ENCODE data around the gene SPOP. TPM values are rescaled to one million over a fixed set of nuclear protein-coding genes. Genes with fewer than 3 reads are reported as not detected.
"Not testable (repeated sequence)": the region's sequence is repeated elsewhere in the genome, so short reads cannot be mapped to it uniquely, and the experiment has no call there.

The SPOP gene
- total RNA-seq, 1 donor from 2014 or later, result 84.4 TPM

GRCh38 chr17:49673679-49674078 is 4.2 kb downstream of the SPOP start:
- intact Hi-C loops (cut with DNase I); ATAC-seq; DNase-seq (ENCODE audit: low spot score): not testable (repeated sequence)

- intact Hi-C loops (cut with DNase I), result no loop called here
- ATAC-seq (no peak), DNase-seq (ENCODE audit: low spot score) (no peak)
Measured at GRCh38 chr17:49670641-49671040, 7.3 kb downstream of the SPOP start.

GRCh38 chr17:49670002-49670401 is 7.9 kb downstream of the SPOP start:
- no peak for ATAC-seq
- no peak for DNase-seq (ENCODE audit: low spot score)
- intact Hi-C loops (cut with DNase I), result no loop called here

- DNase-seq (ENCODE audit: low spot score) (no peak), ATAC-seq (no peak)
- intact Hi-C loops (cut with DNase I), result no loop called here
Measured at GRCh38 chr17:49667854-49668253, 10.0 kb downstream of the SPOP start.

GRCh38 chr17:49664706-49665211 is 13.1 kb downstream of the SPOP start:
- DNase-seq (ENCODE audit: low spot score) (no peak), ATAC-seq (no peak)
- intact Hi-C loops (cut with DNase I), result no loop called here

GRCh38 chr17:49659661-49660382 is 18.1 kb downstream of the SPOP start:
- no peak for DNase-seq (ENCODE audit: low spot score)
- intact Hi-C loops (cut with DNase I), result no loop called here
- ATAC-seq, result no peak

- DNase-seq (ENCODE audit: low spot score), result no peak
- no peak for ATAC-seq
- intact Hi-C loops (cut with DNase I), result no loop called here
Measured at GRCh38 chr17:49656247-49656646, 21.6 kb downstream of the SPOP start.

- intact Hi-C loops (cut with DNase I), result no loop called here
- ATAC-seq, result no peak
- no peak for DNase-seq (ENCODE audit: low spot score)
Measured at GRCh38 chr17:49647256-49647585, 30.7 kb downstream of the SPOP start.

- no peak for DNase-seq (ENCODE audit: low spot score)
- intact Hi-C loops (cut with DNase I), result no loop called here
Measured at GRCh38 chr17:49646391-49647255, 31.3 kb downstream of the SPOP start.

GRCh38 chr17:49646056-49646390 is 31.9 kb downstream of the SPOP start:
- peak; percentile 30 for ATAC-seq
- intact Hi-C loops (cut with DNase I), result not testable (repeated sequence)

More at GRCh38 chr17:49646391-49647255, 31.3 kb downstream of the SPOP start:
- peak; percentile 53 for ATAC-seq

GRCh38 chr17:49645654-49646053 is 32.2 kb downstream of the SPOP start:
- intact Hi-C loops (cut with DNase I), result no loop called here
- ATAC-seq (no peak), DNase-seq (ENCODE audit: low spot score) (no peak)

More at GRCh38 chr17:49646056-49646390, 31.9 kb downstream of the SPOP start:
- not testable (repeated sequence) for DNase-seq (ENCODE audit: low spot score)

- peak; percentile 67 for ATAC-seq
- intact Hi-C loops (cut with DNase I), result no loop called here
- no peak for DNase-seq (ENCODE audit: low spot score)
Measured at GRCh38 chr17:49640556-49640955, 37.3 kb downstream of the SPOP start.

GRCh38 chr17:49638818-49639217 is 39.1 kb downstream of the SPOP start:
- no peak for DNase-seq (ENCODE audit: low spot score)
- intact Hi-C loops (cut with DNase I), result no loop called here
- ATAC-seq, result no peak

GRCh38 chr17:49637739-49638138 is 40.2 kb downstream of the SPOP start:
- ATAC-seq, result no peak
- DNase-seq (ENCODE audit: low spot score), result no peak
- intact Hi-C loops (cut with DNase I), result no loop called here

- no peak for DNase-seq (ENCODE audit: low spot score)
- no peak for ATAC-seq
- intact Hi-C loops (cut with DNase I), result no loop called here
Measured at GRCh38 chr17:49637050-49637449, 40.8 kb downstream of the SPOP start.

GRCh38 chr17:49635121-49635520 is 42.8 kb downstream of the SPOP start:
- DNase-seq (ENCODE audit: low spot score), result no peak
- ATAC-seq, result no peak
- intact Hi-C loops (cut with DNase I), result no loop called here

- intact Hi-C loops (cut with DNase I), result no loop called here
- ATAC-seq, result peak; percentile 75
- DNase-seq (ENCODE audit: low spot score), result no peak
Measured at GRCh38 chr17:49634485-49634860, 43.4 kb downstream of the SPOP start.

GRCh38 chr17:49633762-49634484 is 44.0 kb downstream of the SPOP start:
- intact Hi-C loops (cut with DNase I), result no loop called here
- DNase-seq (ENCODE audit: low spot score), result no peak
- peak; percentile 55 for ATAC-seq

GRCh38 chr17:49633250-49633649 is 44.6 kb downstream of the SPOP start:
- DNase-seq (ENCODE audit: low spot score) (no peak), ATAC-seq (no peak)
- intact Hi-C loops (cut with DNase I), result no loop called here

- no peak for DNase-seq (ENCODE audit: low spot score)
- intact Hi-C loops (cut with DNase I), result no loop called here
- no peak for ATAC-seq
Measured at GRCh38 chr17:49632201-49632600, 45.7 kb downstream of the SPOP start.
